Measurements from ENCODE around the gene KAT14. TPM values are rescaled to one million over a fixed set of nuclear protein-coding genes. Genes with fewer than 3 reads are reported as not detected.
A peak's percentile ranks its signal among the peaks of the same experiment; 100 is the strongest.
"Not testable (repeated sequence)": the region's sequence is repeated elsewhere in the genome, so short reads cannot be mapped to it uniquely, and the experiment has no call there.

Gene KAT14, protein sequence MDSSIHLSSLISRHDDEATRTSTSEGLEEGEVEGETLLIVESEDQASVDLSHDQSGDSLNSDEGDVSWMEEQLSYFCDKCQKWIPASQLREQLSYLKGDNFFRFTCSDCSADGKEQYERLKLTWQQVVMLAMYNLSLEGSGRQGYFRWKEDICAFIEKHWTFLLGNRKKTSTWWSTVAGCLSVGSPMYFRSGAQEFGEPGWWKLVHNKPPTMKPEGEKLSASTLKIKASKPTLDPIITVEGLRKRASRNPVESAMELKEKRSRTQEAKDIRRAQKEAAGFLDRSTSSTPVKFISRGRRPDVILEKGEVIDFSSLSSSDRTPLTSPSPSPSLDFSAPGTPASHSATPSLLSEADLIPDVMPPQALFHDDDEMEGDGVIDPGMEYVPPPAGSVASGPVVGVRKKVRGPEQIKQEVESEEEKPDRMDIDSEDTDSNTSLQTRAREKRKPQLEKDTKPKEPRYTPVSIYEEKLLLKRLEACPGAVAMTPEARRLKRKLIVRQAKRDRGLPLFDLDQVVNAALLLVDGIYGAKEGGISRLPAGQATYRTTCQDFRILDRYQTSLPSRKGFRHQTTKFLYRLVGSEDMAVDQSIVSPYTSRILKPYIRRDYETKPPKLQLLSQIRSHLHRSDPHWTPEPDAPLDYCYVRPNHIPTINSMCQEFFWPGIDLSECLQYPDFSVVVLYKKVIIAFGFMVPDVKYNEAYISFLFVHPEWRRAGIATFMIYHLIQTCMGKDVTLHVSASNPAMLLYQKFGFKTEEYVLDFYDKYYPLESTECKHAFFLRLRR
- 16.6 TPM for total RNA-seq

DNA sequence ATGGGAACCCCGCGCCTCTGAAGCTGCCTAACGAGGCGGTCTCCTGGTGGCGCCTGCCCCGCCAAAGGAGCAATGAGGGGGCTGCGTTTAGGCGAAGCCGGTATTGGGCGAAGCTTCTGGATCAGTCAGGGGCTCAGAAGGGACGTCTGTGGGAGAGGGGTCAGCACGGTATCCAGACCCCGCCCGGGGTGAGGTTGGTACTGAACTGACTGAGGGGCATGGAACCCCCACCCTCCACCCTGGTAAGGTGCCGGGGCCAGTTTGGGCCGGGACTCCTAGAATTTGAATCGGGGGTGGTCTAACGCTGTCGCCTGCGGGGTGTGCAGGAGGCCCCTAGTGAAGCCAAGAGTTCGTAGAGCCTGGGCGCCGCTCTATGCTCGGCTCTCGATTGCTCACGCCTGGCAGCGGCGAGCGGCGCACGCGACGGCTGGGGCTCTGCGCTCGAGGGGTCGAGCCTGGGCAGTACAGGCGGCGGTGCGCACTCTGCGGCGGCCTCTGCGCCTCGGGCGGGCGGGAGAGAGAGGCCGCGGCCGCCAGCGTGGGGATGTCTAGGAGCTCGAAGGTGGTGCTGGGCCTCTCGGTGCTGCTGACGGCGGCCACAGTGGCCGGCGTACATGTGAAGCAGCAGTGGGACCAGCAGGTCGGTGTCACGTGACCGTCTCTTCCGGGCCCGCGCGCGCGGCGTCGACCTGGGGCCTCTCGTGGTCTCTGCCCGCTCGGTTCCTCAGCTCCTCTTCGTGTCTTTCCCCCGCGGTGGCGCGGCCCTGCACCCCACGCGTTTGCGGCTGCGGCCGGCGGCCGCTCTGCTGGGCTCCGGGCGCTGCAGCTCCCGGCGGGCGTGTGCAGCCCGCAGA, at the start of gene KAT14, which contains the start of gene PET117:
TSS of gene KAT14 (plus strand) at position 452 of the 854 bp plus-strand sequence. CDS start 4,798 bp downstream, outside the sequence.
TSS of gene PET117 (plus strand) at position 452 of the 854 bp plus-strand sequence. CDS start at position 545, 93 bp downstream.
- peak; percentile 93 for DNase-seq (ENCODE audit: low spot score)

DNA sequence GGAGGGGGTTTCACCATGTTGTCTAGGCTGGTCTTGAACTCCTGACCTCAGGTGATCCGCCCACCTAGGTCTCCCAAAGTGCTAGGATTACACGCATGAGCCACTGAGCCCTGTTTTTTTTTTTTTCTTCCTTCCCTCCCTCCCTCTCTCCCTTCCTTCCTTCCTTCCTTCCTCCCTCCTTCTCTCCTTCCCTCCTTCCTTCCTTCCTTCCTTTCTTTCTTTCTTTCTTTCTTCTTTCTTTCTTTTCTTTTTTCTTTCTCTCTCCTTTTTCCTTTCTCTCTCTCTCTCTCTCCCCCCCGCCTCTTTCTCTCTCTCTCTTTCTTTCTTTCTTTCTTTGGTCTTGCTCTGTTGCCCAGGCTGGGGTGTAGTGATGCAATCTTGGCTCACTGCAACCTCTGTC, 49.4 kb upstream of the KAT14 start:
- DNase-seq (ENCODE audit: low spot score) = not testable (repeated sequence)

DNA sequence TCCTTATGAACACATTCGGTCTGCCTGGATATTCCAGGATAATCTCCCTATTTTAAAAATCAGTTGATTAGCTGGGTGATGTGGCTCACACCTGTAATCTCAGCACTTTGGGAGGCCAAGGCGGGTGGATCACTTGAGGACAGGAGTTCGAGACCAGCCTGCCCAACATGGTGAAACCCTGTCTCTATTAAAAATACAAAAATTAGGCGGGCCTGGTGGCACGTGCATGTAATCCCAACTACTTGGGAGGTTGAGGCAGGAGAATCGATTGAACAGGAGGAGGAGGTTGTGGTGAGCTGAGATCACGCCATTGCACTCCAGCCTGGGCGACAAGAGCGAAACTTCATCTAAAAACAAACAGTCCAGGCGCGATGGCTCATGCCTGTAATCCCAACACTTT, 48.8 kb upstream of the KAT14 start:
- not testable (repeated sequence) for DNase-seq (ENCODE audit: low spot score)

DNA sequence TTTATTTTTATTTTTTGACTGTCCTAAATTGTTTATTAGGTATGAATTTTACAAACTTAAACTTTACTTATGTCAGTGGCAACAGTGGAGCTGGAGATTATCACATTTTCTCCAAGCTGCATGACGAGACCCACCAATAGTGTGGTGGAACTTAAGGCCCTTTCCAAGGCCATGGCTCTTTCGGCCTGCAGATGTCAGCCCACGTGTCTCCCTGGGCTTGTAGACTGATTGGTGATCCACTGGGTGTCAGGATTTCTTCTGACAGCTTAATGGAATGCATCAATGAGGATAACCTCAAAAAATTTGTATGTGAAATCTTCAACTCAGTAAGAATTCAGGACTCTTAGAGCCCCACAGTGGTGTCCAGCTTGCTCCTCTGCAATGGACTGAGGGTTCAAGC, 47.6 kb upstream of the KAT14 start:
- no peak for DNase-seq (ENCODE audit: low spot score)

- DNase-seq (ENCODE audit: low spot score) = no peak
These were observed 47.2 kb upstream of the KAT14 start for GRCh38 chr20:18090477-18090876.

GRCh38 chr20:18091623-18092022, 46.0 kb upstream of the KAT14 start:
- DNase-seq (ENCODE audit: low spot score) = no peak

- no peak for DNase-seq (ENCODE audit: low spot score)
These were observed 44.8 kb upstream of the KAT14 start for GRCh38 chr20:18092890-18093289.

DNA sequence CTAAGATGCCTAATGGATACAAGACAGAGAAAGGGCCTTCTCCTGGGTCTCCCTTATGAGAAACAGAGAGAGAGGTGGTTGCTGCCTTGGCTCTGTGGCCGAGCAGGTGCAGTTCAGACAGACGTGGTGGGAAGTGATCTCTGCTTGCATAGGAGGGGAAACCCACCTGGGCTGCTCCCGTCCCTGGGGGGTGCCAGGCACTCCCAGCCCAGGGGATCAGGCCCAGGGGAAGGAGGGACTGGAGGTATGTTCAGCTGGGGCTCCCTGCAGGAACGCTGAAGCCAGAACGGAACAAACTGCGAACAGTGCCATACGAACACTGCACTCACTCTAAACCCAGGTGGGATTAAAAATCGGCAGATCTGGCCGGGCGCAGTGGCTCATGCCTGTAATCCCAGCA, 44.3 kb upstream of the KAT14 start:
- no peak for DNase-seq (ENCODE audit: low spot score)

GRCh38 chr20:18094191-18094590, 43.5 kb upstream of the KAT14 start:
- no peak for DNase-seq (ENCODE audit: low spot score)

- not testable (repeated sequence) for DNase-seq (ENCODE audit: low spot score)
These were observed 37.1 kb upstream of the KAT14 start for GRCh38 chr20:18100569-18100968.

DNA sequence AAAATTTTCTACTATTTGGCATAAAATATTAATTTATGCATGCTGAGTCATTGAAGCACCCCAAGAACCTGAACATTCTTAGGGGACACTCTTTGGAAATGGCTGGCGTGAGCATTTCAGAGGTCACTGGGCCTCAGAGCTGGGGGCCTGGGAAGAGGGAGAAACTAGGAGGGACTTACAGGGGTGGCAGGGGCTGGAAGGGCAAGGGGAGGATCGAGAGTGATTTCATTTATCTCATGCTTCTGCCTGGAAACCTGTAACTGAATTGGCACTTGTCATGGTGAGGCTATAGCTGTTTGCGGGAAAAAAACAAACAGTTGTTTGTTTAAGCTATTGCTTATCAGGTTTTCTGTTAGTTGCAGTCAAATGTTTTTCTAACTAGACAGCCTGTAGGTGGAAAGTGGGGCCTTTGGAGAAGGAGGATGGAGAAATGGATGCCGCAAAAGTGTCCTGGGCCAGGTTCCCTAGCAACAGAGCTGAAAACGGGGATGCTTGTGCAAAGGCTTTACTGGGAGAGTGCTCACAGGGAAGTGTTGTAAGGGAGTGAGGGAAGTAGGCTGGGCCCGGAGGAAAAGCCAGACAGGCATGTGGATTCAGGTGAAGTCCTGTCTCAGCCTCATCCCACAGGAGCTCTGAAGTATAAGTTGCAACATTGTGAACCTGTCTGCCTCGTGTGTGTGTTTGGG, 36.4 kb upstream of the KAT14 start:
- no peak for DNase-seq (ENCODE audit: low spot score)

- DNase-seq (ENCODE audit: low spot score) = no peak
These were observed 34.2 kb upstream of the KAT14 start for GRCh38 chr20:18103497-18103896.

DNA sequence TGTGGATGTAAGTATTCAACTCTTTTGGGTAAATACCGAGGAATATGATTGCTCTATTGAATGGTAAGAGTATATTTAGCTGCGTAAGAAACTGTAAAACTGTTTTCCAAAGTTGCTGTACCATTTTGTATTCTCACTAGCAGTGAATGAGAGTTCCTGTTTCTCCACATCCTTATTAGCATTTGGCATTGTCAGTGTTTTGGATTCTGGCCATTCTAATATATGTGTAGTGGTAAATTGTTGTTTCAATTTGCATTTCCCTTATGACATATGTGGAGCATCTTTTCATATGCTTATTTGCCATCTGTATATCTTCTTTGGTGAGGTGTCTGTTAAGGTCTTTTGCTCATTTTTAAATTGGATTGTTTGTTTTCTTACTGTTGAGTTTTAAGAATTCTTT, 29.3 kb upstream of the KAT14 start:
- DNase-seq (ENCODE audit: low spot score) = no peak

GRCh38 chr20:18128574-18128973, 9.1 kb upstream of the KAT14 start:
- DNase-seq (ENCODE audit: low spot score) = not testable (repeated sequence)

GRCh38 chr20:18132663-18133062, 5.0 kb upstream of the KAT14 start:
- no peak for DNase-seq (ENCODE audit: low spot score)

GRCh38 chr20:18133962-18134361, 3.7 kb upstream of the KAT14 start:
- peak; percentile 42 for DNase-seq (ENCODE audit: low spot score)

DNA sequence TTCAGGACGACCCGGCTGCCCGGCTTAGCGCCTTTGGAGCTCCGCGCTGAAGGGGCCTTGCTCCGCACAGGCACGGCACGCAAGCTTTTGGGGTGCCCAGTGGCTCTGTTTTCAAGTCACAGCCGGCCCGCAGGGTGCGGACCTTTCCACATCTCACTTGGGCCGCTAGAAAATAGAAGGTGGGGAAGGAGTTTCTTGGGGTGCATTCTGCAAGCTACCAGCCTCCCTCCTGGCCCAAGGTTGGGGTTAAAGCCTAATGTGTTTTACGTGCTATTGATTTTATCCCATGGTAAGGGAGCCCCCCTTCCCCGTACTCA, 561 bp downstream of the KAT14 start:
- no peak for DNase-seq (ENCODE audit: low spot score)

GRCh38 chr20:18138639-18139583, 1.2 kb downstream of the KAT14 start:
- peak; percentile 13 for DNase-seq (ENCODE audit: low spot score)

- no peak for DNase-seq (ENCODE audit: low spot score)
These were observed 2.2 kb downstream of the KAT14 start for GRCh38 chr20:18139832-18140231.

DNA sequence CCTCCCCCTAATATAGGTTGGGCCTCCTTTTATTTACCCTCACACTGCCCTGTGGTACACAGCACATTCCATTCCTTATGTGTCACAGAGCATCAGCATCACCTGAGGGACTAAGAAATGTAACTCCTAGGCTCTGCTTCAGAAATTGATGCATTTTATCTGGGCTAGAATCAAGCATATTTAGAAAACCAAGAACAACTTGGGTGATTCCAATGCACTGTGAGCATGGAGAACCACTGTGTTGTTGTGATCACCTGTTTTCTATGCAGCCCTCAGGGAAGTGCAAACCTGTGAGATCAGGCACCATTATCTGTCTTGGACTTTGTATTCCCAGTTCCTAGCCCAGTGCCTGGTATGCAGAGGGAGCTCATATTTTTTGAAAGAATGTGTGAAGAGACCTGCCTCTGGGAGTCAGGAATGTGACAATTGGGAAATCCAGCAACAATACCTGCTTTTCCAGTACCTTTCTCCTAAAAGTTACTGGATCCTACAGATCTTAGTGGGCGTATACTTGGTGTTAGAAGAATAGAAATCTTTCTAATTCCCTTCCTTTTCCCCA, 7.0 kb downstream of the KAT14 start:
- DNase-seq (ENCODE audit: low spot score) = peak; percentile 30

Data from mucosa of gallbladder (tissue), 1 donor.